GM12801 (cell line): Measurements from ENCODE around the gene BEGAIN.

Source experiments
- CTCF ChIP-seq: IDR thresholded peaks from one replicate; pipeline ENCODE4 v1.5.1; 2011; ENCODE audit warnings: control low read depth; ENCODE audit not compliant: insufficient read length; ENCODE audit errors: extremely low read depth

BEGAIN gene

GRCh38 chr14:100626614-100627013, 39.4 kb upstream of the BEGAIN start:
- no peak for TF ChIP-seq CTCF

- TF ChIP-seq CTCF, result no peak
These were observed 36.7 kb upstream of the BEGAIN start for GRCh38 chr14:100623961-100624360.

- no peak for TF ChIP-seq CTCF
These were observed 36.3 kb upstream of the BEGAIN start for GRCh38 chr14:100623557-100623956.

- TF ChIP-seq CTCF, result no peak
These were observed 35.7 kb upstream of the BEGAIN start for GRCh38 chr14:100622708-100623485.

- no peak for TF ChIP-seq CTCF
These were observed 35.0 kb upstream of the BEGAIN start for GRCh38 chr14:100622224-100622623.

GRCh38 chr14:100621806-100622205, 34.6 kb upstream of the BEGAIN start:
- TF ChIP-seq CTCF, result no peak

GRCh38 chr14:100620255-100621100, 33.3 kb upstream of the BEGAIN start:
- TF ChIP-seq CTCF, result no peak
